Measurements from ENCODE around the gene CXCL9. TPM values are rescaled to one million over a fixed set of nuclear protein-coding genes. Genes with fewer than 3 reads are reported as not detected.

CXCL9 gene
- polyA plus RNA-seq, 1 donor (not counting 4 experiments of a cell fraction or from before 2014, with no cell fraction given): 0.04 TPM

GRCh38 chr4:76009311-76009710 lies 2.0 kb upstream of the CXCL9 start:
- Histone ChIP-seq H3K27ac (ENCODE audit: control insufficient read depth, insufficient read depth, low read length) (no peak overlapping the region), H3K9me1 (ENCODE audit: control insufficient read depth, extremely low read depth, insufficient read depth, low read length) (no peaks in the 10 kb centered on the region), H4K20me1 (ENCODE audit: control insufficient read depth, extremely low read depth, insufficient read depth, low read length) (no peaks in the 10 kb centered on the region), H3K27me3 (ENCODE audit: control insufficient read depth, extremely low read depth, insufficient read depth, low read length) (no peaks in the 10 kb centered on the region), H3K9me3 (ENCODE audit: control insufficient read depth, low read depth, low read length) (no peaks in the 10 kb centered on the region), H3K4me3 (ENCODE audit: control insufficient read depth in 2 of 3, extremely low read depth in 1 of 3, insufficient read depth in 2 of 3, low read depth in 1 of 3, low read length in 3 of 3) (no peak overlapping the region), H3K36me3 (ENCODE audit: control insufficient read depth in 2 of 2, extremely low read depth in 1 of 2, insufficient read depth in 2 of 2, low read length in 2 of 2) (no peaks in the 10 kb centered on the region), H3K79me2 (ENCODE audit: control insufficient read depth, insufficient read depth, low read length) (no peaks in the 10 kb centered on the region), H3K4me2 (ENCODE audit: control insufficient read depth, extremely low read depth, insufficient read depth, low read depth, low read length) (no peak overlapping the region), H3K9ac (ENCODE audit: control insufficient read depth, extremely low read depth, insufficient read depth, low read length) (no peak overlapping the region), H3K4me1 (ENCODE audit: control insufficient read depth, extremely low read depth, insufficient read depth, low read length) (peaks cover 30% of the 10 kb centered on the region), H2AFZ (ENCODE audit: control insufficient read depth, low read length) (no peak overlapping the region)
- DNase-seq (ENCODE audit: low read depth, low spot score) (no peak), FAIRE-seq (no peak)
- dilution Hi-C loops (cut with MboI; ENCODE audit: extremely low pct_ligation_motif_present, low sequenced_read_pairs): no loop called here
- TF ChIP-seq EZH2 (IDR thresholded peaks at IDR 0.05; ENCODE audit: low read length) (no peak), CTCF (optimal IDR thresholded peaks at IDR 0.05 in 1 of 3, IDR thresholded peaks at IDR 0.05 in 1 of 3, conservative IDR thresholded peaks at IDR 0.05 in 1 of 3; ENCODE audit: extremely low read depth in 1 of 3, insufficient read depth in 2 of 3, low read length in 3 of 3) (no peak)

GRCh38 chr4:76003620-76004019 lies 3.7 kb downstream of the CXCL9 start:
- Histone ChIP-seq H3K36me3 (ENCODE audit: control insufficient read depth in 2 of 2, extremely low read depth in 1 of 2, insufficient read depth in 2 of 2, low read length in 2 of 2) (no peaks in the 10 kb centered on the region), H3K27ac (ENCODE audit: control insufficient read depth, insufficient read depth, low read length) (no peak overlapping the region), H3K9me3 (ENCODE audit: control insufficient read depth, low read depth, low read length) (no peaks in the 10 kb centered on the region), H2AFZ (ENCODE audit: control insufficient read depth, low read length) (no peak overlapping the region), H3K4me3 (ENCODE audit: control insufficient read depth in 2 of 3, extremely low read depth in 1 of 3, insufficient read depth in 2 of 3, low read depth in 1 of 3, low read length in 3 of 3) (no peak overlapping the region), H3K9me1 (ENCODE audit: control insufficient read depth, extremely low read depth, insufficient read depth, low read length) (no peaks in the 10 kb centered on the region), H3K27me3 (ENCODE audit: control insufficient read depth, extremely low read depth, insufficient read depth, low read length) (no peaks in the 10 kb centered on the region), H3K4me1 (ENCODE audit: control insufficient read depth, extremely low read depth, insufficient read depth, low read length) (peaks cover 9% of the 10 kb centered on the region), H3K9ac (ENCODE audit: control insufficient read depth, extremely low read depth, insufficient read depth, low read length) (no peak overlapping the region), H3K79me2 (ENCODE audit: control insufficient read depth, insufficient read depth, low read length) (no peaks in the 10 kb centered on the region), H4K20me1 (ENCODE audit: control insufficient read depth, extremely low read depth, insufficient read depth, low read length) (no peaks in the 10 kb centered on the region), H3K4me2 (ENCODE audit: control insufficient read depth, extremely low read depth, insufficient read depth, low read depth, low read length) (no peak overlapping the region)
- dilution Hi-C loops (cut with MboI; ENCODE audit: extremely low pct_ligation_motif_present, low sequenced_read_pairs): no loop called here
- TF ChIP-seq EZH2 (IDR thresholded peaks at IDR 0.05; ENCODE audit: low read length) (no peak), CTCF (optimal IDR thresholded peaks at IDR 0.05 in 1 of 3, IDR thresholded peaks at IDR 0.05 in 1 of 3, conservative IDR thresholded peaks at IDR 0.05 in 1 of 3; ENCODE audit: extremely low read depth in 1 of 3, insufficient read depth in 2 of 3, low read length in 3 of 3) (no peak)
- DNase-seq (ENCODE audit: low read depth, low spot score) (no peak), FAIRE-seq (no peak)
